ENCODE measurements around the gene TESK2. TPM values are rescaled to one million over a fixed set of nuclear protein-coding genes. Genes with fewer than 3 reads are reported as not detected.

TESK2 gene
- total and polyA plus RNA-seq, 7 donors = 4.3 to 9.2 (median 7.1) TPM

DNA sequence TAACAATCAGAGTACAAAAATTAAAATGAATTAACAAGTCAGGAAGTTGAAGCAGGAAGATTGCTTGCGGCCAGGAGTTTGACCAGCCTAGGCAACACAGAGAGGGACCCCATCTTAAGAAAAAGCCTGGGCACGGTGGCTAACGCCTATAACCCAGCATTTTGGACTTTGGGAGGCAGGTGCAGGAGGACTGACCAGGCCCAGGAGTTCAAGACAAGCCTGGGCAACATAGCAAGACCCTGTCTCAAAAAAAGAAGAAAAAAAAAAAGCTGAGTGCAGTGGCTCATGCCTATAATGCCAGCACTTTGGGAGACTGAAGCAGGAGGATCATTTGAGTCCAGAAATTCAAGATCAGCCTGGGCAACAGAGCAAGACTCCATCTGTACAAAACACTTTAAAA lies 38.5 kb downstream of the TESK2 start:
- WGBS, 2 donors = 90 to 94% methylated on average over 3 of the region's 3 CpGs

DNA sequence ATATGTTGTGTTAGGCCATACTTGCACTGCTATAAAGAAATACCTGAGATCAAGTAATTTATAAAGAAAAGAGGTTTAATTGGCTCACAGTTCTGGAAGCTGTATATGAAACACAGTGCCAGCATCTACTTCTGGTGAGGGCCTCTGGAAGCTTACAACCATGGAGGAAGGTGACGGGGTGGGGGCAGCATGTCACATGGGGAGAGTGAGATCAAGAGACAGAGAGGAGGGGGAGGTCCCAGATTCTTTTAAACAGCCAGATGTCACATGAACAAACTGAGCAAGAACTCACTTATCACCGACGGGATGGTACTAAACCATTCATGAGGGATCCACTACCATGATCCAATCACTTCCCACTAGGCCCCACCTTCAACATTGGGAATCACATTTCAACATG lies 42.6 kb downstream of the TESK2 start:
- DNase-seq = no peak
- WGBS, 2 donors = 94 to 99% methylated on average over 3 of the region's 3 CpGs
- TF ChIP-seq, protein P1, sequence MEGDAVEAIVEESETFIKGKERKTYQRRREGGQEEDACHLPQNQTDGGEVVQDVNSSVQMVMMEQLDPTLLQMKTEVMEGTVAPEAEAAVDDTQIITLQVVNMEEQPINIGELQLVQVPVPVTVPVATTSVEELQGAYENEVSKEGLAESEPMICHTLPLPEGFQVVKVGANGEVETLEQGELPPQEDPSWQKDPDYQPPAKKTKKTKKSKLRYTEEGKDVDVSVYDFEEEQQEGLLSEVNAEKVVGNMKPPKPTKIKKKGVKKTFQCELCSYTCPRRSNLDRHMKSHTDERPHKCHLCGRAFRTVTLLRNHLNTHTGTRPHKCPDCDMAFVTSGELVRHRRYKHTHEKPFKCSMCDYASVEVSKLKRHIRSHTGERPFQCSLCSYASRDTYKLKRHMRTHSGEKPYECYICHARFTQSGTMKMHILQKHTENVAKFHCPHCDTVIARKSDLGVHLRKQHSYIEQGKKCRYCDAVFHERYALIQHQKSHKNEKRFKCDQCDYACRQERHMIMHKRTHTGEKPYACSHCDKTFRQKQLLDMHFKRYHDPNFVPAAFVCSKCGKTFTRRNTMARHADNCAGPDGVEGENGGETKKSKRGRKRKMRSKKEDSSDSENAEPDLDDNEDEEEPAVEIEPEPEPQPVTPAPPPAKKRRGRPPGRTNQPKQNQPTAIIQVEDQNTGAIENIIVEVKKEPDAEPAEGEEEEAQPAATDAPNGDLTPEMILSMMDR (IDR thresholded peaks at IDR 0.05) = no peak
- TF ChIP-seq POLR2AphosphoS5 (IDR thresholded peaks at IDR 0.05) (no peak), POLR2A (IDR thresholded peaks at IDR 0.05) (no peak), EP300 (IDR thresholded peaks at IDR 0.05) (no peak)
- Histone ChIP-seq H3K27ac (no peak overlapping the region), H3K4me3 (no peak overlapping the region), H3K27me3 (no peaks in the 10 kb centered on the region), H3K9me3 (no peaks in the 10 kb centered on the region), H3K4me1 (no peaks in the 10 kb centered on the region), H3K36me3 (no peaks in the 10 kb centered on the region)
- intact Hi-C loops (cut with DNase I) = no loop called here

More for the DNA sequence above, 38.5 kb downstream of the TESK2 start:
- H3K27ac ChIP-seq = no peak overlapping the region
- no peak for TF ChIP-seq EP300 (IDR thresholded peaks at IDR 0.05)
- TF ChIP-seq, protein P1 (IDR thresholded peaks at IDR 0.05) = no peak
- no peak for TF ChIP-seq POLR2A (IDR thresholded peaks at IDR 0.05)
- TF ChIP-seq POLR2AphosphoS5 (IDR thresholded peaks at IDR 0.05) = no peak
- DNase-seq = no peak
- no peaks in the 10 kb centered on the region for H3K27me3 ChIP-seq
- intact Hi-C loops (cut with DNase I) = no loop called here
- no peaks in the 10 kb centered on the region for H3K4me1 ChIP-seq
- H3K4me3 ChIP-seq = no peak overlapping the region
- H3K9me3 ChIP-seq = no peaks in the 10 kb centered on the region
- H3K36me3 ChIP-seq = no peaks in the 10 kb centered on the region

DNA sequence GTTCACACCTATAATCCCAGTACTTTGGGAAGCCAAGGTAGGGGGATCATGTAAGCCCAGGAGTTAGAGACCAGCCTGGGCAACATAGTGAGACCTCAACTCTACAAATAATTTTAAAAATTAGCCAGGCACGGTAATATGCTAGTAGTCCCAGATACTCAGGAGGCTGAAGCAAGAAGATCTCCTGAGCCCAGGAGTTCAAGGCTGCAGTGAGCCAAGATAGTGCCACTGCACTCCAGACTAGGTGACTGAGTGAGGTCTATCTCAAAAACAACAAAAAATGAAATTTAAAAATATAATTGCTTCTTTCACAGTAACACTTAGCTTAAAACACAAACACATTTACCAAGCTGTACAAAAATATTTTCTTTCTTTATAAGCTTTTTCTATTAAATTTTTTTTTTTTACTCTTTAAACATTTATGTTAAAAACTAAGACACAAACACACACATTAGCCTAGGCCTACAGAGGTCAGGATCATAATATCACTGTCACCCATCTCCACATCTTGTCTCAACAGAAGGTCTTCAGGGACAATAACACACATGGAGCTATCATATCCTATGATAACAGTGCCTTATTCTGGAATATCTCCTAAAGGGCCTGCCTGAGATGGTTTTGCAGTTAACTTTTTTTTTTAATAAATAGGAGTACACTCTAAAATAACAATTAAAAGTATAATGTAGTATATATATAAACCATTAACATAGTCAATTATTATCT lies 43.9 kb downstream of the TESK2 start:
- TF ChIP-seq EP300 (IDR thresholded peaks at IDR 0.05) (no peak), POLR2A (IDR thresholded peaks at IDR 0.05) (no peak), POLR2AphosphoS5 (IDR thresholded peaks at IDR 0.05) (no peak)
- TF ChIP-seq, protein P1 (IDR thresholded peaks at IDR 0.05) = no peak
- Histone ChIP-seq H3K9me3 (no peaks in the 10 kb centered on the region), H3K4me3 (no peak overlapping the region), H3K27me3 (no peaks in the 10 kb centered on the region), H3K4me1 (no peaks in the 10 kb centered on the region), H3K36me3 (no peaks in the 10 kb centered on the region), H3K27ac (no peak overlapping the region)
- 86 to 96% methylated on average over 1 of the region's 1 CpG for WGBS, 2 donors
- intact Hi-C loops (cut with DNase I) = no loop called here
- no peak for DNase-seq

DNA sequence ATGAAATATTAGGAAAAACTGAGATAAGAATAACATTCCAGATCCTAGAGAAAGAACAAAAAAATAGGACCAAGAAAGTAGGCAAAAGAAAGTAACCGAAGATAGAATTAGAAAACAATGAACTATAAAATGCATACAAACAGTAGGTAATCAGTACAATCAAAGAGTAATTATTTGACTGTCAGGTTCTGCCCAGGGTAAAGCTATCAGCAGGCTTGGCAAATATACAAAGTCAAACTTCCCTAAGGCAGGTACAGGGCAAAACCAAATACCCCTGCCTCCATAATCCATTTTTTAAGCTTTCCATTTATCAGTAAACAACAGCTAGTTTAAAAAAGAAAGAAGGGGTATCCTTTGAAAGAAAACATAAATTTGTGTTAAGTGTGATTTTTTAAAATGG lies 44.4 kb downstream of the TESK2 start:
- WGBS, 2 donors = 87 to 98% methylated on average over 1 of the region's 1 CpG
- no peak for TF ChIP-seq POLR2AphosphoS5 (IDR thresholded peaks at IDR 0.05)
- TF ChIP-seq, protein P1 (IDR thresholded peaks at IDR 0.05) = no peak
- TF ChIP-seq EP300 (IDR thresholded peaks at IDR 0.05) = no peak
- no peak for TF ChIP-seq POLR2A (IDR thresholded peaks at IDR 0.05)
- H3K27me3 ChIP-seq = no peaks in the 10 kb centered on the region
- no peak overlapping the region for H3K4me3 ChIP-seq
- intact Hi-C loops (cut with DNase I) = no loop called here
- no peaks in the 10 kb centered on the region for H3K4me1 ChIP-seq
- no peaks in the 10 kb centered on the region for H3K9me3 ChIP-seq
- no peaks in the 10 kb centered on the region for H3K36me3 ChIP-seq
- DNase-seq = no peak
- no peak overlapping the region for H3K27ac ChIP-seq

All from sigmoid colon (tissue), 7 donors.